ENCODE results near the gene CLCN1.

The CLCN1 gene

GRCh38 chr7:143397710-143398530 lies 82.0 kb downstream of the CLCN1 start:
- Histone ChIP-seq H3K27me3 (ENCODE audit: insufficient read depth, low read length, poor library complexity) (no peaks in the 10 kb centered on the region), H3K4me2 (ENCODE audit: insufficient read depth, low read length) (no peak overlapping the region), H3K9ac (ENCODE audit: low read depth, low read length) (no peak overlapping the region), H3K79me2 (ENCODE audit: insufficient read depth, low read length) (no peaks in the 10 kb centered on the region), H2AFZ (ENCODE audit: low read depth, low read length) (no peak overlapping the region), H3K36me3 (ENCODE audit: insufficient read depth, low read length) (no peaks in the 10 kb centered on the region), H4K20me1 (ENCODE audit: insufficient read depth, low read length) (no peaks in the 10 kb centered on the region), H3K27ac (ENCODE audit: low read length) (no peak overlapping the region), H3K4me1 (ENCODE audit: insufficient read depth, low read length) (no peaks in the 10 kb centered on the region), H3K4me3 (ENCODE audit: low read depth in 1 of 2, low read length in 2 of 2) (no peak overlapping the region), H3K9me3 (ENCODE audit: insufficient read depth, low read length, severe bottlenecking) (no peaks in the 10 kb centered on the region)
- no peak for DNase-seq
- no peak for ATAC-seq (ENCODE audit: insufficient read depth, low read depth)
- TF ChIP-seq CTCF (IDR thresholded peaks at IDR 0.05; ENCODE audit: borderline replicate concordance, extremely low read depth, low read length, poor library complexity, severe bottlenecking) (no peak), EZH2 (IDR thresholded peaks at IDR 0.05; ENCODE audit: borderline replicate concordance, low read depth, low read length, severe bottlenecking) (no peak)

- no peak overlapping the region for H2AFZ ChIP-seq (ENCODE audit: low read depth, low read length)
- no peak overlapping the region for H3K4me2 ChIP-seq (ENCODE audit: insufficient read depth, low read length)
- H3K4me3 ChIP-seq (ENCODE audit: low read depth in 1 of 2, low read length in 2 of 2) = no peak overlapping the region
- ATAC-seq (ENCODE audit: insufficient read depth, low read depth) (no peak), DNase-seq (no peak)
- no peaks in the 10 kb centered on the region for H3K9me3 ChIP-seq (ENCODE audit: insufficient read depth, low read length, severe bottlenecking)
- H3K79me2 ChIP-seq (ENCODE audit: insufficient read depth, low read length) = no peaks in the 10 kb centered on the region
- H3K4me1 ChIP-seq (ENCODE audit: insufficient read depth, low read length) = no peaks in the 10 kb centered on the region
- H3K27ac ChIP-seq (ENCODE audit: low read length) = no peak overlapping the region
- H4K20me1 ChIP-seq (ENCODE audit: insufficient read depth, low read length) = no peaks in the 10 kb centered on the region
- H3K36me3 ChIP-seq (ENCODE audit: insufficient read depth, low read length) = no peaks in the 10 kb centered on the region
- no peaks in the 10 kb centered on the region for H3K27me3 ChIP-seq (ENCODE audit: insufficient read depth, low read length, poor library complexity)
- H3K9ac ChIP-seq (ENCODE audit: low read depth, low read length) = no peak overlapping the region
- no peak for TF ChIP-seq CTCF (IDR thresholded peaks at IDR 0.05; ENCODE audit: borderline replicate concordance, extremely low read depth, low read length, poor library complexity, severe bottlenecking)
- no peak for TF ChIP-seq EZH2 (IDR thresholded peaks at IDR 0.05; ENCODE audit: borderline replicate concordance, low read depth, low read length, severe bottlenecking)
These were observed 82.7 kb downstream of the CLCN1 start for GRCh38 chr7:143398616-143399015.

- DNase-seq (no peak), ATAC-seq (ENCODE audit: insufficient read depth, low read depth) (no peak)
- H3K9me3 ChIP-seq (ENCODE audit: insufficient read depth, low read length, severe bottlenecking) = no peaks in the 10 kb centered on the region
- no peaks in the 10 kb centered on the region for H3K27me3 ChIP-seq (ENCODE audit: insufficient read depth, low read length, poor library complexity)
- H2AFZ ChIP-seq (ENCODE audit: low read depth, low read length) = no peak overlapping the region
- no peak for TF ChIP-seq CTCF (IDR thresholded peaks at IDR 0.05; ENCODE audit: borderline replicate concordance, extremely low read depth, low read length, poor library complexity, severe bottlenecking)
- no peak for TF ChIP-seq EZH2 (IDR thresholded peaks at IDR 0.05; ENCODE audit: borderline replicate concordance, low read depth, low read length, severe bottlenecking)
- H3K4me3 ChIP-seq (ENCODE audit: low read depth in 1 of 2, low read length in 2 of 2) = no peak overlapping the region
- H4K20me1 ChIP-seq (ENCODE audit: insufficient read depth, low read length) = no peaks in the 10 kb centered on the region
- no peaks in the 10 kb centered on the region for H3K79me2 ChIP-seq (ENCODE audit: insufficient read depth, low read length)
- no peaks in the 10 kb centered on the region for H3K4me1 ChIP-seq (ENCODE audit: insufficient read depth, low read length)
- H3K9ac ChIP-seq (ENCODE audit: low read depth, low read length) = no peak overlapping the region
- H3K36me3 ChIP-seq (ENCODE audit: insufficient read depth, low read length) = no peaks in the 10 kb centered on the region
- no peak overlapping the region for H3K4me2 ChIP-seq (ENCODE audit: insufficient read depth, low read length)
- no peak overlapping the region for H3K27ac ChIP-seq (ENCODE audit: low read length)
These were observed 83.2 kb downstream of the CLCN1 start for GRCh38 chr7:143399151-143399550.
